HG03066 (cell line): ENCODE results near the gene COMTD1.
A peak's percentile ranks its signal among the peaks of the same experiment; 100 is the strongest.

ENCODE experiments used
- ATAC-seq: cut with Tn5 transposase; IDR thresholded peaks from one replicate; pipeline ENCODE4 v1.9.1; 2021; ENCODE audit warnings: low read depth; ENCODE audit not compliant: unreplicated experiment

COMTD1 gene

GRCh38 chr10:75235375-75236177 is at the start of gene COMTD1:
Gene COMTD1, minus strand, starts transcription at chr10:75235957. Its CDS starts 29 bp downstream, at chr10:75235928.
- ATAC-seq = peak; percentile 56

GRCh38 chr10:75283671-75284470 is 48.1 kb upstream of the COMTD1 start:
- no peak for ATAC-seq

GRCh38 chr10:75283078-75283670 is 47.4 kb upstream of the COMTD1 start:
- ATAC-seq = no peak

- ATAC-seq = no peak
Measured at GRCh38 chr10:75281974-75282373, 46.2 kb upstream of the COMTD1 start.

GRCh38 chr10:75280236-75280635 is 44.5 kb upstream of the COMTD1 start:
- no peak for ATAC-seq

GRCh38 chr10:75276069-75276872 is 40.5 kb upstream of the COMTD1 start:
- ATAC-seq = no peak

DNA sequence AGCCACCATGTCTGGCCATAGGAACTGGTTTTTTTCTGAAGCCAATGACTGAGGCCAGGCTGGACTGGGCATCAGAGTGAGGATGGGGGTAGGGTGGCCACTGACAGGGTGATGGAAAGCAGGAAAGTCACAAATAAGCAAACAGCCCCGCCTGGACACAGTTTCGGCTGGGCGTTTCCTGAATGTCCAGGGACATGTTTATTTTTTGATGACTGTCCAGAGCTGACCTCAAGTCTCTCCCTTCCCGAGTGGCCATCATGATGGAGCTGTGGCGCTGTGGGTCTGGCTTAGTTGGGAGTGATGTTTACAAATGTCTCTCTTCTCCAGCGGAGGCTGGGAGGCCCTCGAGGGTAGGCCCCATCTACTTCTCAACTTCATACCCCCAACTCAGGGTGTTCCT is 37.1 kb upstream of the COMTD1 start:
- no peak for ATAC-seq

- no peak for ATAC-seq
Measured at GRCh38 chr10:75272094-75272493, 36.3 kb upstream of the COMTD1 start.

DNA sequence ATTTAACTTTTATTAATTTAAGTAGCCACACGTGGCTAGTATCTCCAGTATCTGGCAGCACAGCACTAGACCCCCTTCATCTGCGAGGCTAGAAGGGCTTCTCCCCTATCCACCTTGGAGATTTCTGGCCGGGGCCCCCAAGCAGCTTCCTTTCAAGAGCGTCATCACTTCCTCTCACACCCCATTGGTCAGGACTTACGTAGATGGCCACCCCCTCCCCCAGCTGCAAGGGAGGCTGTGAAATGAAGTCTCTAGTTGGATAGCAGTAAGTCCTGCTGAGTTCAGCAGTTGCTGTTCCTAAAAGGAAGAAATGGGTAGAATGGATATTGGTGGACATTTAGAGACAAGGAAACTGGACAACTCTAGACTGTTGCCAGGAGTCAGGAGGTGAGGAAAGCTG is 33.8 kb upstream of the COMTD1 start:
- no peak for ATAC-seq

GRCh38 chr10:75266945-75267344 is 31.2 kb upstream of the COMTD1 start:
- ATAC-seq = no peak

GRCh38 chr10:75265856-75266255 is 30.1 kb upstream of the COMTD1 start:
- ATAC-seq = no peak

DNA sequence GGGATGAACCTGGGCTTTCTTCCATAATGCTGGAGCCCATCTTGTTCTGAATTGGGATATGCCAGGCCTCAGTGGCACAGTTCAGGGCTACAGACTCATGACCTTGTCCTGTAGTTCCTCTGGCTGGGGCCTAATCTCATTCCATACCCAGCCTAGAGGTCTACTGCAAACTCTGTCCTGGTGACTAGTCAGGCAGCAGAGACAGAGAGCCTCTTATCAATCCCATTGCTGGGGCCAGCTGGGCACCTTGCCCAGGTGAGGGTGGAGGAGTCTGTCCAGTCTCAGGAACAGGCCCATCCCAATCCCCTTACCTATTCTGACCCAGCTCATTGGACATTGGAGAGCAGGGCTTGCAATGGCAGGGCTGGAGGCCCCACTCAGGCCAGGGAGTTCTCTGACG is 28.0 kb upstream of the COMTD1 start:
- no peak for ATAC-seq

GRCh38 chr10:75261813-75262705 is 26.3 kb upstream of the COMTD1 start:
- no peak for ATAC-seq

DNA sequence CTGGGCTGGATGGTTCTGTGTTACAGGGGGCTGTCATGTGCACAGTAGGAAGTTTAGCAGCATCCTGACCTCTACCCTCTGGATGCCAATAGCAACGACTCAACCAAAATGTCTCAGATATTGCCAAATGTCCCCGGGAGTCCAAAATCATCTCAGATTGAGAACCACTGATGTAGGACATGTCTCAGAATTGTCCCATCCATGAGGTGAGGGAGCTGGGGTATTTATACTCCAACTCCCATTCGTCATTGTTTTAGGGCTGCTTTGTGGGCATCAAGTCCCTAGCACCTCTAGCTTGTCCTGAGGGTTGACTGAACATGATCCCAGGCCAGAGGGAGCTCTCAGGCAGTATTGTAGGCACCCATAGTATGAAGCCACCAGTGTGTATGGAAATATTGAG is 25.2 kb upstream of the COMTD1 start:
- no peak for ATAC-seq

DNA sequence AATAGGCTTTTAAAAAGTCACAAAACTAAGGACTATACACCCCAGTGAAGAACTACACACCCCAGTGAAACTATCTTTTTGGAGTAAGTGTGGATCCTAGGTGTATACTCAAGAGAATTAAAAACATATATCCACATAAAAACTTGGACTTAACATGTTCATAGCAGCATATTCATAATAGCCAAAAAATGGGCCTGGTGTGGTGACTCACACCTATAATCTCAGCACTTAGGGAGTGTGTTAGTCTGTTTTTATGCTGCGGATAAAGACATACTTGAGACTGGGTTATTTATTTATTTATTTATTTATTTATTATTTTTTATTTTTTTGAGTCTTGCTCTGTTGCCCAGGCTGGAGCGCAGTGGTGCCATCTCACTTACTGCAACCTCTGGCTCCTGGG is 19.0 kb upstream of the COMTD1 start:
- ATAC-seq = no peak

DNA sequence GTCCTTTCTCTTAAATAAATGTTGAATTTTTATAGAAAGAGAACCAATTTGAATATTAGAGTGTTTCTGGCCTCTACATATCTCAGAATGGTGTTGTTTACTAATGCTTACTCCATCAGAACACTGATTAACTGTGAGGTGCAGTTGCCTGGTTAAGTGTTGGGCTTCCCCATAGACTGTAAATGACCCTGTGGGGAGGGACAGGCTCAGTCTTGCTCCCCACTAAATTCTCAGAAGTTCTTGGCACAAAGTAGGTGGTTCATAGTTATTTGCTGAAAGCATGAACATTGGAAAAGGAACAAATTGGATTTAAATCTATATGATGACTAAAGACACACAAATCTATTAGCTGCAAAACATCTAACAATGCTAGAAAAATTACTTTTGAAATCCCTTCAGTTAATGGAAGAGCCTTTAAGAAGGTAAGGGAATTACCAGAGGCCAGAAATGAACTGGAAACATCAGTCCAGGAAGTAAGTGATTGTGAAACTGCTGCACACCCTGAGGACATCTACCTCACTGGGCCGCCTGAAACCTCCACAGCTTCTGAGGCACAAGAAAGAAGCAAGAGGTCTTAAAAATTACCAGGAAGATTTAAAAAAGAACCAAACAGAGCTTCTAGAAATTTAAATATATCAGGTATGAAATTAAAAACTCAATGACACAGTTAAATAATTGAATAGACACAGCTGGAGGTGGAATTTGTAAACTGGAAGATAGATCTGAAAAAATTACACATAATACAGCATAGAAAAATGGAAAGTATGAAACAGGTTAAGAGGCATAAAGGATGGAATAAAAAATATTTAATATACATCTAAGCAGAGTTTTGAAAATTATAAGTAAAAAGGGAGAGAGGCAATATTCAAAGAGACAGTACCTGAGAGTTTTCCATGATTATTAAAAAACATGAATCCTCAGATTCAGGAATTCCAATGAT is 17.8 kb upstream of the COMTD1 start:
- no peak for ATAC-seq

DNA sequence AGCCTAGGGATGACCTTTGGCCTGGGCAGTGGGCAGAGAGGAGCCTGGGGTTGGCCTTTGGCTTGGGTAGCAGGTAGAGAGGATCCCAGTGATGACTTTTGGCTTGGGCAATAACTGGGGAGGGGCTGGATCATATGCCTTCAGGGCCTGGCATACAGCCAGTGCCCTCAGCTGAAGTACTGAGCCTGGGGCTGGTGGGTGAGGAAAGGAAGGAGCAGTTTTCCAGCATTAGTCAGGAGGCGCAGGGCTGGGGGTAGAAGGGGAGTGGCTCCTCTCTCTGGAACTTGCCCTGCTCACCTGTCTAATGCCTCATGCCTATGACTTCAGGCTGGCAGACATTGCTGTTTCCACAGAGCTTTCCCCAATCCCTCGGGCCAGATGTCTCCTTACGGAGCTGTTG is 15.2 kb upstream of the COMTD1 start:
- no peak for ATAC-seq

- no peak for ATAC-seq
Measured at GRCh38 chr10:75247797-75248196, 12.0 kb upstream of the COMTD1 start.

GRCh38 chr10:75246506-75246905 is 10.7 kb upstream of the COMTD1 start:
- ATAC-seq = no peak
